K562 (cell line): Measurements from ENCODE around the gene RNF25. TPM values are rescaled to one million over a fixed set of nuclear protein-coding genes. Genes with fewer than 3 reads are reported as not detected.

ENCODE experiments used
- C11orf30 ChIP-seq: fragments of 450-650 bp; IDR thresholded peaks from 2 replicates; pipeline ENCODE4 v1.6.1; 2016; ENCODE audit warnings: low read depth, mild to moderate bottlenecking
- DIDO1 ChIP-seq: fragments of 450-650 bp; IDR thresholded peaks from 2 replicates; pipeline ENCODE4 v1.6.1; 2016; ENCODE audit warnings: low read depth, missing biosample characterization, missing genetic modification characterization
- DPF2 ChIP-seq: fragments of 450-650 bp; IDR thresholded peaks from 2 replicates; pipeline ENCODE4 v1.6.1; 2016
- ELF4 ChIP-seq: fragments of 450-650 bp; formaldehyde crosslinking; IDR thresholded peaks from 2 replicates; pipeline ENCODE4 v1.4.0; 2022; ENCODE audit warnings: missing genetic modification characterization
- FIP1L1 ChIP-seq: fragments of 200-400 bp; formaldehyde crosslinking; IDR thresholded peaks from 2 replicates; pipeline ENCODE4 v1.6.1; 2018; ENCODE audit warnings: mild to moderate bottlenecking, low read depth, low read length; ENCODE audit not compliant: poor library complexity, severe bottlenecking
- HIVEP1 ChIP-seq: fragments of 250-450 bp; sonication (Bioruptor Pico); IDR thresholded peaks from 2 replicates; pipeline ENCODE4 v1.4.0; 2020; ENCODE audit warnings: mild to moderate bottlenecking
- HNRNPL ChIP-seq: fragments of 200-400 bp; formaldehyde crosslinking; IDR thresholded peaks from 2 replicates; pipeline ENCODE4 v1.6.1; 2017; ENCODE audit warnings: low read depth, mild to moderate bottlenecking, low read length
- KAT7 ChIP-seq: sonication (generic); formaldehyde crosslinking; IDR thresholded peaks from 2 replicates; pipeline ENCODE4 v1.8.0; 2022; ENCODE audit warnings: missing genetic modification reagents, mild to moderate bottlenecking, borderline replicate concordance
- MAZ ChIP-seq, 2 experiments: fragments of 450-650 bp in 1 of 2; sonication (generic) in 1 of 2; formaldehyde crosslinking; IDR thresholded peaks in 1 of 2; conservative IDR thresholded peaks in 1 of 2; 2 replicates each; pipeline versions ENCODE4 v1.4.0 to v1.5.0; 2020; ENCODE audit warnings: mild to moderate bottlenecking in 1 of 2, missing genetic modification reagents in 1 of 2
- MCM2 ChIP-seq: fragments of 450-650 bp; IDR thresholded peaks from 2 replicates; pipeline ENCODE4 v1.6.1; 2017; ENCODE audit warnings: low read depth, mild to moderate bottlenecking
- MIER1 ChIP-seq: fragments of 450-650 bp; IDR thresholded peaks from 2 replicates; pipeline ENCODE4 v1.6.1; 2016; ENCODE audit warnings: antibody characterized with exemption, mild to moderate bottlenecking, low read depth
- MYBL2 ChIP-seq, 2 experiments: fragments of 450-650 bp in 1 of 2; sonication (generic) in 1 of 2; formaldehyde crosslinking in 1 of 2; IDR thresholded peaks; 2 replicates each; pipeline versions ENCODE4 v1.6.1 to v1.8.1; 2017 to 2022; ENCODE audit warnings: borderline replicate concordance in 1 of 2, inconsistent platforms in 1 of 2, low read depth in 1 of 2, mild to moderate bottlenecking in 1 of 2, missing genetic modification reagents in 1 of 2, moderate library complexity in 1 of 2
- NBN ChIP-seq: fragments of 450-650 bp; IDR thresholded peaks from 2 replicates; pipeline ENCODE4 v1.6.1; 2016; ENCODE audit warnings: low read depth, mild to moderate bottlenecking
- POLR2AphosphoS2 ChIP-seq: IDR thresholded peaks from 2 replicates; pipeline ENCODE4 v1.6.1; 2012; ENCODE audit warnings: low read length, improper control_type of control experiment
- POLR2AphosphoS5 ChIP-seq: IDR thresholded peaks from 2 replicates; pipeline ENCODE4 v1.6.1; 2011; ENCODE audit warnings: mild to moderate bottlenecking, low read depth, low read length, moderate library complexity; ENCODE audit not compliant: control insufficient read depth, insufficient read depth
- THAP12 ChIP-seq: fragments of 250-450 bp; sonication (Bioruptor Pico); IDR thresholded peaks from 2 replicates; pipeline ENCODE4 v1.9.0; 2021; ENCODE audit warnings: mild to moderate bottlenecking, inconsistent platforms
- ZNF780A ChIP-seq: fragments of 250-450 bp; sonication (Bioruptor Pico); IDR thresholded peaks from 2 replicates; pipeline ENCODE4 v1.5.0; 2021; ENCODE audit warnings: mild to moderate bottlenecking
- polyA plus RNA-seq, 8 experiments: library from polyadenylated mRNA; depleted of rRNA in 4 of 8; stranded (reverse) in 5 of 8; unstranded in 3 of 8; fragments of >200 nt; fragmentation: Nextera tagmentation in 2 of 8; fragmentation: Illumina TruSeq in 1 of 8; extraction: Ambion mirVana in 2 of 8; extraction: Trizol in 1 of 8; gene quantifications; 2 replicates each; pipeline versions ENCODE4 v1.2.1 to v1.2.3, GENCODE V29; 2011 to 2014; ENCODE audit warnings: inconsistent platforms in 1 of 8, missing spikeins in 1 of 8
- total RNA-seq, 7 experiments: library from RNA; depleted of rRNA in 6 of 7; stranded (reverse); fragments of >200 nt in 6 of 7; fragmentation: Illumina TruSeq in 2 of 7; extraction: Trizol in 2 of 7; gene quantifications; 2 replicates each; pipeline versions ENCODE4 v1.2.1 to v1.2.3, GENCODE V29; 2011 to 2021; ENCODE audit warnings: low replicate concordance in 1 of 7

Gene RNF25
- total and polyA plus RNA-seq, 9 of the 15 experiments (the other 6 are each of a cell fraction or from before 2014, with no cell fraction given): 2.3 to 49.8 (median 20.5) TPM

GRCh38 chr2:218671654-218672566 lies at the start of gene RNF25, which contains the start of gene STK36 (continued):
- peak; percentile 60; the same call in 1 of the 2 replicates for TF ChIP-seq POLR2AphosphoS5
- no peak for TF ChIP-seq THAP12 (CRISPR knock-in tag)
- peak; percentile 42 to 52; a peak in 2 of 4 replicates for TF ChIP-seq MAZ (CRISPR knock-in tag; conservative IDR thresholded peaks at IDR 0.05 in 1 of 2, IDR thresholded peaks at IDR 0.05 in 1 of 2)
- TF ChIP-seq ELF4 (CRISPR knock-in tag): peak; percentile 69; the same call in 1 of the 2 replicates
- no peak for TF ChIP-seq POLR2AphosphoS2
- TF ChIP-seq KAT7 (CRISPR knock-in tag): no peak
- peak; percentile 96 for TF ChIP-seq C11orf30
- no peak for TF ChIP-seq MYBL2 (IDR thresholded peaks at IDR 0.05; ENCODE audit: low read depth)
- no peak for TF ChIP-seq MYBL2 (CRISPR knock-in tag; IDR thresholded peaks at IDR 0.05; ENCODE audit: borderline replicate concordance)
- no peak for TF ChIP-seq MIER1
- TF ChIP-seq FIP1L1: no peak
- TF ChIP-seq HNRNPL: no peak
- no peak for TF ChIP-seq DPF2
- no peak for TF ChIP-seq HIVEP1 (CRISPR knock-in tag)
- TF ChIP-seq ZNF780A (CRISPR knock-in tag): no peak
- TF ChIP-seq DIDO1 (tag): peak; percentile 77
- no peak for TF ChIP-seq MCM2
- TF ChIP-seq NBN: no peak
